ENCODE data around the gene CBR3.

Gene CBR3

DNA sequence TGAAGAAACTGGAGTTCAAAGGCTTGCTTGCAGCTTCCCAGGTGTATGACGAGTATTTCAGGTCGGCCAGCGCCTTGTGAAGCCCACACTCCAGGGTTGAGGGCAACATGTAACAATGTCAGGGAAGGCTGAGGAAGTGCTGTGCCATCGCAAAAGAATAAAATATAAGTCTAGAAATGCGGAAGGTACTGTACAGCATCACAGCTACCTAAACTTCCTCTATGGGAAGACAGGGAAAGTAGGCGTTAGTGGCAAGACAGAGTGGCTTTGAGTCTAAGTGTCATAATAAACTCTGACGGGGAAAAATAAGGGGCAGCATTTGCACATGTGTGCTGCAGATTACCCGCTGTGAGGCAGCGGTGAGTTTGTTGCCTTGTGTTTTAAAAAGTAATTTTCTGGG, 50.6 kb downstream of the CBR3 start:
- no peak for DNase-seq (ENCODE audit: low read depth)

DNA sequence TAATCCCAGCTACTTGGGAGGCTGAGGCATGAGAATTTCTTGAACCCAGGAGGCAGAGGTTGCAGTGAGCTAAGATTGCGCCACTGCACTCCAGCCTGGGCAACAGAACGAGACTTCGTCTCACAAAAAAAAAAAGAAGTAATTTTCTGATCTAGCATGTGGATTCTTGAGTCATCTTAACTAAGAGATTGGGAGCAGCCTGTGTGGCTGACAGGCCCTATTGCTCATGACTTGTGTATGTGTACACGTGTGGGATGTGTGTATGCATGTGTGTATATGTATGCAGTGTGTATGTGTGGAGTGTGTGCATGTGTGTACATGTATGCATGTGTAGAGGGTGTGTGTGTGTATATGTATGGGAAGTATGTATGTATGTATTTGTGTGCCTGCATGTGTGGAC, 51.2 kb downstream of the CBR3 start:
- no peak for DNase-seq (ENCODE audit: low read depth)

DNA sequence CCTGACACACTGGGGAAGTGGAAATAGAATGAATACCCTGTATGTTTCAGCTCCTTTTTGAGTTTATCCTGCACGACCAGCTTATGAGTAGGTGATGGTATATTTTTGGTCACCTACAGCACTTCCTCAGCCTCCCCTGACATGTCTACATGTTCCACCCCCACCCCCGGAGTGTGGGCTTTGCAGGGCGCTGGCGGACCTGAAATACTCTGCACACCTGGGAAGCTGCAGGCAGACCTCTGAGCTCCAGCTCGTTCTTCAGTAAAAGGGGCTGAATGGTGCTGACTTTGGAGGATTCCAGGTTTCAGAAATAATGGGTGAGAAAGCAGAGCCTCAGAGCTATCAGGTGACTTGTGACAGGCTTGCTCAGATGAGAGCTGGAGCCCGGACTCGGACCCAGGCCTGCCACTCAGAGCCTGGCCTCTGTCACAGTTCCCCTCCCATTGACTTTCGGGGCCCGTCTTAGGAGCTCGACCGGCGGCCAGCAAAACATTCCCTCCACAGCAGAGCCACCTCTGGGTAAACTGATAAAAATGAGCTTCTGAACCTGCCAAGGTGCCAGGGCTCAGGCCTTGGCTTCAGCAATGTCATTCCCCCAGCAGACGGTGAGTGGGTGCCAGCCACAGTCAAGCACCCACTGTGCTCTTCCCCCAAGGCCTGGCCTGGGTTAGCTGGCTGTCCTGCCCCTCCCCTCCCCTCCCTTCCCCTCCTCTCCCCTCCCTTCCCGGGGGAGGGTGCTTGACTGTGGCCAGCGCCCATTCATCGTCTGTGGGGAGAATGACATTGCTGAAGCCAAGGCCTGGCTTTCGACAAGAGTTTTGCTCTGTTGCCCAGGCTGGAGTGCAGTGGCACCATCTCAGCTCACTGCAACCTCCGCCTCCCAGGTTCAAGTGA, 51.9 kb downstream of the CBR3 start:
- no peak for DNase-seq (ENCODE audit: low read depth)

DNA sequence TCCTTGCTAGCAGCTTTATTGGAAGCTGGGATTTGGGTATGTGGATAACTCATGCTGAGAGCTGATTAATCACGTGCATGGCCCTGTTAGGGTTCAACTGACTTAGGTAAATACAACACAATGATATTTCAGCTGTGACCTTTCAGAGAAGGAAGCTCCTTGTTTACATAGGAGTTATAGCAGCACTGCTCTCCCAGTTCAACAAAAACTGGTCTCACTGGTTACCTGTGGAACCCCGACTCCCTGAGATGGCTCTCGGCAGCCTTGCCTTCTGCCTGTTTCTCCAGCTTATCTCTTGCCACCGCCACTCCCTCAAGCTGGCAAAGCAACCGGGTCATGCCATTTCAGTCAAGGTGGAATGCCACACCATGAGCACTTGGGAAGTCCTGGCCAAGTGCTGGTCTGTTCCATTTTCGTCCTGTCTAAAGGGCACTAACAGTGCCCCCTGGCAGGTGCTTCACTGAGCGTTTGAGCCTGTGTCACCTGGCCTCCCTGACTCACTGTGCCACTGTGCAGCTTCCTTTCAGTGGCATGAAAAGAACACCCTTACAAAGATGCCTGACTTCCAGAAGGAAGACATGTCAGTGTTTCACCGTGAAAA, 53.3 kb downstream of the CBR3 start:
- DNase-seq (ENCODE audit: low read depth) = no peak

DNA sequence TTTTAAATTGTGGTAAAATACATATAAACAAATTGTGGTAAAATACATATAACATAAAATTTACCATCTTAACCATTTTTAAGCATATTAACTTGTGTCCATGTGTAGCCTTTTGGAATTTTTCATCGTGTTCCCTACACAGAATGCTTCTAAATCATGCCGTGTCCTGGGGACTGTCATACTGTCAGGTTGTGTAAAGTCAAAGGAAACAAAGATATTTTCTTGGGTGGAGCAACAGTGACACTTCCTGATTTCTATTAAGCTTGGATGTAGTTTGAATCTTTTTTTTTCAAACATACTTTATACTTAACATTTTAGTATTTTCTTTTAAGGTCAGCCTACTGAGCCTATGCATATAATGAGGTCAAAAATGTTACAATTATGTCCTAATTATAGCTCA, 54.1 kb downstream of the CBR3 start:
- no peak for DNase-seq (ENCODE audit: low read depth)

DNA sequence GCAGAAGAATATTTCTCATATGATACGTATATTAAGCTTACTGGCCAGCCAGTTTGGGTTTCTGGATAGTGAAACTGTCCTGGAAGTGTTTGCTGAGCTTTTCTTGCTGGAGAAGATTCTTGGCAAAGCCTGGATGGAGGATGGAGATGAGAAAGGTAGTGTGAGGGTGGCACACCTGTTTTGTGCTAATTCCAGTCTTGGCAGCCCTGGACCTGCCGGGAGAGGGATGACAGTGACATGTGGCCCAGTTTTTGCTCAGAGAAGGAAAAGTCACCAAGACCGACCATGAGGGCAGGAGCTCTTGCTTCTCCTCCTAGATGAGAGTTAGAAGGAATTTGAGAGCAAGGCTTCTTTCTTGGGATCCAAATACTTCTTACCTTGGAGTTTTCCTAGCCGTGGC, 55.9 kb downstream of the CBR3 start:
- no peak for DNase-seq (ENCODE audit: low read depth)

DNA sequence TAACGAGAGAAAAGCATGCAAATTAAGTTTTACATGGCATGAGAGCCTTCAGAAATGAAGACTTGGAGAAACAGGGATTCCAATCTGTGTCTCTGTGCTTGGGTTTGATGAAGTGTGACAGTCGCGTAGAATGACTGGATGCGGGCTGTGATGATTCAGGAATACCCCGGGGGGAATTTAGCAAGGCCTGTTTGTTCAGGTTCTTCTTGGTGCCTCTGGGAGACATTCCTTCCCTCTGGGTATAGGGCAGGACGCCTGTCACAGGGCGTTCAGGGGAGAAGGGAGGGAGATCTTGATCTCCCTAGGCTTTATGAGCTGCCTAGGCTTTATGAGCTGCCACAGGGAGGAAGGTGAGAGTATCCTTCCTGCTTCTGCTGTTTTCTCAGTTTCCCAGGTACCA, 58.3 kb downstream of the CBR3 start:
- DNase-seq (ENCODE audit: low read depth) = no peak

DNA sequence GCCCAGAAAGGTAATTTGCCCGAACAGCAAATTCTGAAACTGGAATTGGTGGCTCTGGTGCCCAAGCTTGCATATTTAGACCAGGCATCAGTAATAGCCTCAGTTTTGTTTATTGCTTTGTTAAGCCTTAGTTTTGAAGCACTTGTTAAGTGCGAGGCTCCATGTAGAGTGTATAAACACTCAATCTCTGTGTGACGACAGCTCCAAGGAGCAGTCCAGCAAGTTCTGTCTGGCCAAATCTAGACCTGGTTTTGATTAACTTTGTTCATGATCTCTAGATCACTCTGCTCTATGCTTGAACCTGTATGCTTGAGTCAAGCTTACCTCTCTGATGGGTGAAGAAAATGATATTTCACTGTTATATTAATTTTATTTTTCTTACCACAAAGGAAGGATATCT, 59.1 kb downstream of the CBR3 start:
- DNase-seq (ENCODE audit: low read depth) = no peak

DNA sequence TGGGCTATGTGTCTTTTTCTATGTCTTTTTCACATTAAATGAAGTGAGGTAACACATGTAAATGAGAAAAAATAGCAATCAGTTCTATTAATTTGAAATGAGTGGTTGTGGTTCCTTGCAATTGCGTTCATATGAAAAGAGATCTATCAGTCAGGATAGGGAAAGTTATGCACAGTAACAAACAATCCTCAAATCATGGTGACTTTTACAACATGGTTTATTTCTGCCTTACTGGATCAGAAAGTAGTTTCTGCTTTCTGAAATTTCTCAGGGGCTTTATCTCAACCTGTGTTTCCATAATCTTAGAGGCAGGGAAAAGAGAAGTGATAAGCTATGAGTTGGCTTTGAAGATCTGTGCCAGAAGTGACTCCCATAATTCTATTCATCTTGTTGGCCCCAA, 60.7 kb downstream of the CBR3 start:
- no peak for DNase-seq (ENCODE audit: low read depth)

Measured in T-helper 22 cell (primary cell).